ENCODE data around the gene CINP.

CINP gene

DNA sequence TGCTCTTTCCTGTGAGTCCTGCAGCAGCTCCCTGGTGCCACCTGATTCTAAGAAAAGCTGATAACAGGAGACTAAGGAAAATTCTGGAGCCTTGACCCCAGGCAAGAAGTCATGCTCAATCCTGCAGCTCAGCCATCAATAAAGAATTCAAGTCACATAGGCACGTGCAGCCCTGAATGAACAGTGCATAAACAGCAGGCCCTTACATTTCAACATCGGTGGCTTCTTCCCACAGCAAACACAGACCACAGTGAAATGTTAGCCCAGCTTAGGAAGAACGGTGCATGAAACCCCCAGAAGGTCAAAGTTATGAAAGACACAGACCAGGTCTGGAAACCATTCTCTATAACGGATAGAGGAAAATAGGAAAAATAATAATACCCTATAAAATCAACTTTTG is 10.5 kb downstream of the CINP start:
- TF ChIP-seq SIN3A (IDR thresholded peaks at IDR 0.05; ENCODE audit: borderline replicate concordance, insufficient read depth, low read length) (no peak), POLR2AphosphoS5 (IDR thresholded peaks at IDR 0.05; ENCODE audit: low read depth, low read length) (no peak), FOXP2 (optimal IDR thresholded peaks at IDR 0.05; ENCODE audit: borderline replicate concordance, extremely low read depth, extremely low read length, insufficient read depth) (no peak), TAF1 (IDR thresholded peaks at IDR 0.05; ENCODE audit: borderline replicate concordance, insufficient read depth, low read length) (no peak)
- TF ChIP-seq, protein P1, sequence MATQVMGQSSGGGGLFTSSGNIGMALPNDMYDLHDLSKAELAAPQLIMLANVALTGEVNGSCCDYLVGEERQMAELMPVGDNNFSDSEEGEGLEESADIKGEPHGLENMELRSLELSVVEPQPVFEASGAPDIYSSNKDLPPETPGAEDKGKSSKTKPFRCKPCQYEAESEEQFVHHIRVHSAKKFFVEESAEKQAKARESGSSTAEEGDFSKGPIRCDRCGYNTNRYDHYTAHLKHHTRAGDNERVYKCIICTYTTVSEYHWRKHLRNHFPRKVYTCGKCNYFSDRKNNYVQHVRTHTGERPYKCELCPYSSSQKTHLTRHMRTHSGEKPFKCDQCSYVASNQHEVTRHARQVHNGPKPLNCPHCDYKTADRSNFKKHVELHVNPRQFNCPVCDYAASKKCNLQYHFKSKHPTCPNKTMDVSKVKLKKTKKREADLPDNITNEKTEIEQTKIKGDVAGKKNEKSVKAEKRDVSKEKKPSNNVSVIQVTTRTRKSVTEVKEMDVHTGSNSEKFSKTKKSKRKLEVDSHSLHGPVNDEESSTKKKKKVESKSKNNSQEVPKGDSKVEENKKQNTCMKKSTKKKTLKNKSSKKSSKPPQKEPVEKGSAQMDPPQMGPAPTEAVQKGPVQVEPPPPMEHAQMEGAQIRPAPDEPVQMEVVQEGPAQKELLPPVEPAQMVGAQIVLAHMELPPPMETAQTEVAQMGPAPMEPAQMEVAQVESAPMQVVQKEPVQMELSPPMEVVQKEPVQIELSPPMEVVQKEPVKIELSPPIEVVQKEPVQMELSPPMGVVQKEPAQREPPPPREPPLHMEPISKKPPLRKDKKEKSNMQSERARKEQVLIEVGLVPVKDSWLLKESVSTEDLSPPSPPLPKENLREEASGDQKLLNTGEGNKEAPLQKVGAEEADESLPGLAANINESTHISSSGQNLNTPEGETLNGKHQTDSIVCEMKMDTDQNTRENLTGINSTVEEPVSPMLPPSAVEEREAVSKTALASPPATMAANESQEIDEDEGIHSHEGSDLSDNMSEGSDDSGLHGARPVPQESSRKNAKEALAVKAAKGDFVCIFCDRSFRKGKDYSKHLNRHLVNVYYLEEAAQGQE (IDR thresholded peaks at IDR 0.05; ENCODE audit: insufficient read depth in 1 of 2, low read depth in 2 of 2, low read length in 2 of 2): no peak

DNA sequence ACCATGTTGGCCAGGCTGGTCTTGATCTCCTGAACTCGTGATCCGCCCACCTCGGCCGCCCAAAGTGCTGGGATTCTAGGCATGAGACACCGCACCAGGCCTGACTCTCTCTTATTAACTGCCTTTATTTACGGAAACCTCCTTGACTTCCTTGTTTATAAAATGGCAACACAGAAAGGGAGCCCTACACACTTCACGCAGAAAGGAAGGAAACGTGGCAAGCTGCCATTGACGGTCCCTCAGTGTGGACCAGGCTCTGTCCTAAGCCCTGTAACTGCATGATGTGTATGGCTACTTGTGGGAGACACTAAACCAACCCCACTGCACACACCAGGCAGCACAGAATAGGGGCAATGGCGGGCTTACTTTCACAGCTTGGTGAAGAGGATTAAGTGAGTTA is 11.7 kb downstream of the CINP start:
- TF ChIP-seq TAF1 (IDR thresholded peaks at IDR 0.05; ENCODE audit: borderline replicate concordance, insufficient read depth, low read length): no peak
- TF ChIP-seq, protein P1 (IDR thresholded peaks at IDR 0.05; ENCODE audit: insufficient read depth in 1 of 2, low read depth in 2 of 2, low read length in 2 of 2): no peak
- no peak for TF ChIP-seq SIN3A (IDR thresholded peaks at IDR 0.05; ENCODE audit: borderline replicate concordance, insufficient read depth, low read length)
- TF ChIP-seq POLR2AphosphoS5 (IDR thresholded peaks at IDR 0.05; ENCODE audit: low read depth, low read length): no peak
- TF ChIP-seq FOXP2 (optimal IDR thresholded peaks at IDR 0.05; ENCODE audit: borderline replicate concordance, extremely low read depth, extremely low read length, insufficient read depth): no peak

- TF ChIP-seq SIN3A (IDR thresholded peaks at IDR 0.05; ENCODE audit: borderline replicate concordance, insufficient read depth, low read length): no peak
- no peak for TF ChIP-seq TAF1 (IDR thresholded peaks at IDR 0.05; ENCODE audit: borderline replicate concordance, insufficient read depth, low read length)
- TF ChIP-seq, protein P1 (IDR thresholded peaks at IDR 0.05; ENCODE audit: insufficient read depth in 1 of 2, low read depth in 2 of 2, low read length in 2 of 2): no peak
- TF ChIP-seq FOXP2 (optimal IDR thresholded peaks at IDR 0.05; ENCODE audit: borderline replicate concordance, extremely low read depth, extremely low read length, insufficient read depth): no peak
- no peak for TF ChIP-seq POLR2AphosphoS5 (IDR thresholded peaks at IDR 0.05; ENCODE audit: low read depth, low read length)
These were observed 14.3 kb downstream of the CINP start for GRCh38 chr14:102348376-102348775.

GRCh38 chr14:102346645-102347044 is 16.0 kb downstream of the CINP start:
- TF ChIP-seq, protein P1 (IDR thresholded peaks at IDR 0.05; ENCODE audit: insufficient read depth in 1 of 2, low read depth in 2 of 2, low read length in 2 of 2): no peak
- no peak for TF ChIP-seq TAF1 (IDR thresholded peaks at IDR 0.05; ENCODE audit: borderline replicate concordance, insufficient read depth, low read length)
- no peak for TF ChIP-seq POLR2AphosphoS5 (IDR thresholded peaks at IDR 0.05; ENCODE audit: low read depth, low read length)
- TF ChIP-seq FOXP2 (optimal IDR thresholded peaks at IDR 0.05; ENCODE audit: borderline replicate concordance, extremely low read depth, extremely low read length, insufficient read depth): no peak
- TF ChIP-seq SIN3A (IDR thresholded peaks at IDR 0.05; ENCODE audit: borderline replicate concordance, insufficient read depth, low read length): no peak

DNA sequence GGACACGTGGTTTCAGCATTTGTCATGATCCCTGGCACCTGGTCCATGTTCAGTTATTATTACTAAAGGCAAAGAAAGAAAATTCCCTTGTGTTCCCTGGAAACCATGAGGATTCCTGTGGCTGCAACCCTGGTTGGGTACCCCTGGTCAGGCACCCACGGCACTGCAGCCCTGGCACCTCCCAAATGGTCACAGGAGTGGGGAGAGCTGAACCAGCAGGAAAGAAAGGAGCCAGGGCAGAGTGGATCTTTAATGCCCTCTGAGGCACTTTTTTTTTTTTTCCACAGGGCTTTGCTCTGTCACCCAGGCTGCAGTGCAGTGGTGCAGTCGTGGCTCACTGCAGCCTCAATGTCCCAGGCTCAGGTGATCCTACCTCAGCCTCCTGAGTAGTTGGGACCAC is 17.5 kb downstream of the CINP start:
- TF ChIP-seq FOXP2 (optimal IDR thresholded peaks at IDR 0.05; ENCODE audit: borderline replicate concordance, extremely low read depth, extremely low read length, insufficient read depth): no peak
- no peak for TF ChIP-seq TAF1 (IDR thresholded peaks at IDR 0.05; ENCODE audit: borderline replicate concordance, insufficient read depth, low read length)
- TF ChIP-seq POLR2AphosphoS5 (IDR thresholded peaks at IDR 0.05; ENCODE audit: low read depth, low read length): no peak
- no peak for TF ChIP-seq SIN3A (IDR thresholded peaks at IDR 0.05; ENCODE audit: borderline replicate concordance, insufficient read depth, low read length)
- TF ChIP-seq, protein P1 (IDR thresholded peaks at IDR 0.05; ENCODE audit: insufficient read depth in 1 of 2, low read depth in 2 of 2, low read length in 2 of 2): no peak

Measured in PFSK-1 (cell line).